ENCODE data around the gene RAD52. TPM values are rescaled to one million over a fixed set of nuclear protein-coding genes. Genes with fewer than 3 reads are reported as not detected.
A peak's percentile ranks its signal among the peaks of the same experiment; 100 is the strongest.

The RAD52 gene
- 10 to 100 TPM in 1 of 6 experiments, 1 to 10 TPM in 5; 5.6 to 10.5 (median 8.5) TPM for total RNA-seq
- long read RNA-seq, partial matches to known transcripts, result 0 of 2 reads
- long read RNA-seq, other reads (novel, unspliced or antisense), result 2 of 2 reads

GRCh38 chr12:949453-950191 lies at the start of gene RAD52:
TSS of gene RAD52 (minus strand) at chr12:949694. CDS start at chr12:933058, 16,636 bp downstream.
- DNase-seq (peak; percentile 97 to 98 (median 98)), ATAC-seq (peak; percentile 92 to 97 (median 95))
- WGBS (ENCODE audit: insufficient coverage, low coverage, low lambda C conversion rate, missing lambda C conversion rate), result 0% methylated on average over 21 of the region's 58 CpGs
- Histone ChIP-seq H3K4me3 (peak within 1 kb of the TSS; percentile 76 to 93 (median 91)), H3K27me3 (no peaks in the 10 kb centered on the region), H3K4me1 (peaks cover 0 to 10% (median 0%) of the 10 kb centered on the region in 4 donors), H3K9me3 (no peaks in the 10 kb centered on the region), H3K36me3 (no peaks in the 10 kb centered on the region), H3K27ac (peak within 1 kb of the TSS; percentile 66 to 82 (median 77))
- TF ChIP-seq POLR2A (IDR thresholded peaks at IDR 0.05) (peak; percentile 74), CTCF (IDR thresholded peaks at IDR 0.05) (peak; percentile 99)
- intact Hi-C loops (cut with DNase I), result loop anchor here in 1 of 2 donors (5.0 kb wide), 1 partner anchor 382 kb away; no protein-coding TSS in a partner anchor

- intact Hi-C loops (cut with DNase I), result no loop called here
- Histone ChIP-seq H3K27me3 (no peaks in the 10 kb centered on the region), H3K9me3 (no peaks in the 10 kb centered on the region), H3K4me1 (peaks cover 0 to 7% (median 2%) of the 10 kb centered on the region in 4 donors), H3K27ac (no peak overlapping the region), H3K4me3 (no peak overlapping the region), H3K36me3 (peaks cover 0 to 5% (median 0%) of the 10 kb centered on the region in 4 donors)
- no peak for TF ChIP-seq CTCF (IDR thresholded peaks at IDR 0.05)
- no peak for TF ChIP-seq POLR2A (IDR thresholded peaks at IDR 0.05)
- 78% methylated on average over 5 of the region's 6 CpGs for WGBS (ENCODE audit: insufficient coverage, low coverage, low lambda C conversion rate, missing lambda C conversion rate)
- DNase-seq, result no peak
- peak; percentile 87 to 96 (median 89) for ATAC-seq
Measured at GRCh38 chr12:998020-998874, 48.8 kb upstream of the RAD52 start.

DNA sequence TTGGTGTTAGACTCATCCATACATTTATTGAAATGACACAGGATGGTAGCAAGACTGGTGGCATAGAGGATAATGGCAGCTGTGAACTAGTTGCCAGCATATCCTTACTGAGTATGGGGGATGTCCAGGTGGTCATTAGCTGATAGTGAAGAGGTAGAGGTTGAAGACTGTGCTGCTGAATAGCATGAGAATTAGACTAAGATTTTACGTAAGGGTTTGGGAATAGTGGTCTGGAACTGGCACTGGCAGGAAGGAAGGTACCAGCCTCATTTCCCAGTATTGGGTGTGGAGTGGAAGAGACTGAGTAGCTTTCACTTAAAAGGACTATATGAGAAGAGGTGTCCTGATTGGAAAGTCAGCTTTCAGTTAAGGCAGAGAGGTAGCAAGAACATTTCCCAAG lies 48.0 kb upstream of the RAD52 start:
- Histone ChIP-seq H3K27me3 (no peaks in the 10 kb centered on the region), H3K9me3 (no peaks in the 10 kb centered on the region), H3K4me3 (no peak overlapping the region), H3K27ac (no peak overlapping the region), H3K36me3 (peaks cover 0 to 5% (median 0%) of the 10 kb centered on the region in 4 donors), H3K4me1 (peaks cover 0 to 9% (median 2%) of the 10 kb centered on the region in 4 donors)
- 86% methylated on average over 1 of the region's 1 CpG for WGBS (ENCODE audit: insufficient coverage, low coverage, low lambda C conversion rate, missing lambda C conversion rate)
- DNase-seq, result no peak
- ATAC-seq, result no peak
- no peak for TF ChIP-seq POLR2A (IDR thresholded peaks at IDR 0.05)
- no peak for TF ChIP-seq CTCF (IDR thresholded peaks at IDR 0.05)
- intact Hi-C loops (cut with DNase I), result no loop called here

DNA sequence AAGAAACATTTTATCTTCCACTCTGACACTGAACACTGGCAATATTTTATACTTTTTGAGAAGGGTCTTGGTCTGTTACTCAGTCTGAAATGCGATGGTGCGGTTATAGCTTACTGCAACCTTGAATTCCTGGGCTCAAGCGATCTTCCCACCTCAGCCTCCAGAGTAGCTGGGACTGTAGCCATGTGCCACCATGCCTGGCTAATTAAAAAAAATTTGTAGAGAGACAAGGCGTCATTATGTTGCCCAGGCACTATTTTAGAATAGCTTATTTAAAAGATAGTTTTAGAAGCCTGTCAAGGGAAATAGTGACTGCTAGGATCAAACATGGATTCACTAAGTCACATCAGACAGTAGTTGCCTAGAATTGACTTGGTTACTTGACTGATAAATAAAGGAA lies 47.4 kb upstream of the RAD52 start:
- H3K9me3 ChIP-seq, result no peaks in the 10 kb centered on the region
- H3K36me3 ChIP-seq, result peaks cover 0 to 5% (median 0%) of the 10 kb centered on the region in 4 donors
- 80% methylated on average over 4 of the region's 4 CpGs for WGBS (ENCODE audit: insufficient coverage, low coverage, low lambda C conversion rate, missing lambda C conversion rate)
- H3K27me3 ChIP-seq, result no peaks in the 10 kb centered on the region
- DNase-seq (no peak), ATAC-seq (no peak)
- peaks cover 0 to 15% (median 2%) of the 10 kb centered on the region in 4 donors for H3K4me1 ChIP-seq
- H3K27ac ChIP-seq, result no peak overlapping the region
- no peak for TF ChIP-seq POLR2A (IDR thresholded peaks at IDR 0.05)
- no peak for TF ChIP-seq CTCF (IDR thresholded peaks at IDR 0.05)
- no peak overlapping the region for H3K4me3 ChIP-seq
- intact Hi-C loops (cut with DNase I), result no loop called here
